Measurements from ENCODE around the gene VPS39. TPM values are rescaled to one million over a fixed set of nuclear protein-coding genes. Genes with fewer than 3 reads are reported as not detected.
A peak's percentile ranks its signal among the peaks of the same experiment; 100 is the strongest.

The VPS39 gene
- total and polyA plus RNA-seq, 9 of the 15 experiments (the other 6 are each of a cell fraction or from before 2014, with no cell fraction given), result 3.2 to 37.3 (median 21.8) TPM

GRCh38 chr15:42157981-42158765 lies 49.9 kb downstream of the VPS39 start (continued):
- no peak for TF ChIP-seq ZNF518B (CRISPR knock-in tag; IDR thresholded peaks at IDR 0.05)
- TF ChIP-seq ZEB2 (IDR thresholded peaks at IDR 0.05), result no peak
- TF ChIP-seq HMG20A (CRISPR knock-in tag; conservative IDR thresholded peaks at IDR 0.05), result no peak
- no peak for TF ChIP-seq ZNF165 (CRISPR knock-in tag; IDR thresholded peaks at IDR 0.05; ENCODE audit: borderline replicate concordance)
- no peak for TF ChIP-seq YY1 (IDR thresholded peaks at IDR 0.05; ENCODE audit: borderline replicate concordance in 1 of 3, control insufficient read depth in 1 of 3, extremely low read depth in 1 of 3, insufficient read depth in 3 of 3, insufficient read length in 1 of 3, insufficient replicate concordance in 2 of 3, low read depth in 1 of 3, low read length in 2 of 3)
- TF ChIP-seq RFX5 (IDR thresholded peaks at IDR 0.05; ENCODE audit: low read depth, low read length), result no peak
- no peak for TF ChIP-seq XRCC5 (IDR thresholded peaks at IDR 0.05; ENCODE audit: low read depth, low read length)
- TF ChIP-seq PTTG1 (tag; IDR thresholded peaks at IDR 0.05; ENCODE audit: low read depth), result no peak
- TF ChIP-seq SMAD2 (IDR thresholded peaks at IDR 0.05; ENCODE audit: low read depth, low read length), result no peak
- TF ChIP-seq RBM25 (IDR thresholded peaks at IDR 0.05; ENCODE audit: low read depth, low read length, severe bottlenecking), result no peak
- no peak for TF ChIP-seq SMAD1 (IDR thresholded peaks at IDR 0.05; ENCODE audit: low read depth, low read length, partially characterized antibody)
- TF ChIP-seq ZNF785 (CRISPR knock-in tag; IDR thresholded peaks at IDR 0.05), result no peak
- no peak for TF ChIP-seq SREBF1 (IDR thresholded peaks at IDR 0.05; ENCODE audit: borderline replicate concordance, low read depth, low read length)
- no peak for TF ChIP-seq MED1 (CRISPR knock-in tag; IDR thresholded peaks at IDR 0.05; ENCODE audit: borderline replicate concordance)
- TF ChIP-seq CTBP1 (IDR thresholded peaks at IDR 0.05; ENCODE audit: borderline replicate concordance), result peak; percentile 62; the same call in 1 of the 2 replicates
- TF ChIP-seq IRF1 (CRISPR knock-in tag; IDR thresholded peaks at IDR 0.05; ENCODE audit: borderline replicate concordance), result no peak
- TF ChIP-seq MEF2A (IDR thresholded peaks at IDR 0.05; ENCODE audit: control insufficient read depth, low read depth, low read length), result no peak
- TF ChIP-seq POLR2AphosphoS2 (IDR thresholded peaks at IDR 0.05; ENCODE audit: low read length), result no peak; the same call in 1 of the 2 replicates
- TF ChIP-seq ZBTB11 (CRISPR knock-in tag; IDR thresholded peaks at IDR 0.05), result no peak

All from K562 (cell line).